ENCODE measurements around the gene ANGPTL1. TPM values are rescaled to one million over a fixed set of nuclear protein-coding genes. Genes with fewer than 3 reads are reported as not detected.

The ANGPTL1 gene
- total and polyA plus RNA-seq, 2 of the 8 experiments (the other 6 are each of a cell fraction or from before 2014, with no cell fraction given), result not detected

- no peak overlapping the region for H4K5ac ChIP-seq (ENCODE audit: insufficient read length, low read depth, low read length)
- H3K23me2 ChIP-seq (ENCODE audit: low read depth, low read length), result no peaks in the 10 kb centered on the region
- H3K4me2 ChIP-seq (ENCODE audit: insufficient read depth in 1 of 2, low read depth in 2 of 2, low read length in 2 of 2), result no peak overlapping the region
- H2BK20ac ChIP-seq (ENCODE audit: low read length), result no peak overlapping the region
- H2BK5ac ChIP-seq (ENCODE audit: low read depth, low read length), result no peak overlapping the region
- no peak overlapping the region for H3K9ac ChIP-seq (replicated peaks in 1 of 4; ENCODE audit: extremely low read depth in 1 of 4, low read depth in 3 of 4, low read length in 3 of 4)
- WGBS, 2 experiments (ENCODE audit: extremely low coverage in 1 of 2, insufficient coverage in 1 of 2, insufficient read length in 1 of 2, insufficient replicate concordance in 2 of 2, low coverage in 1 of 2, low lambda C conversion rate in 2 of 2, missing lambda C conversion rate in 1 of 2), result 90% methylated on average over 2 of the region's 2 CpGs; no CpG with 5 or more reads in 1 of the 2 experiments
- no peaks in the 10 kb centered on the region for H3K79me1 ChIP-seq (ENCODE audit: low read depth, low read length)
- no peaks in the 10 kb centered on the region for H3K27me3 ChIP-seq (replicated peaks in 1 of 4; ENCODE audit: control insufficient read depth in 3 of 4, extremely low read depth in 1 of 4, insufficient read depth in 3 of 4, low read length in 3 of 4)
- no peak overlapping the region for H3K27ac ChIP-seq (ENCODE audit: low read depth, low read length)
- H2AK5ac ChIP-seq (ENCODE audit: low read depth, low read length), result no peak overlapping the region
- no peak overlapping the region for H3K14ac ChIP-seq (ENCODE audit: insufficient read length)
- no peak overlapping the region for H3K23ac ChIP-seq (ENCODE audit: insufficient read length)
- H2AFZ ChIP-seq (ENCODE audit: low read length), result no peak overlapping the region
- peaks cover 0 to 6% (median 3%) of the 10 kb centered on the region in 4 experiments; a peak in 2 of 8 replicates for H3K36me3 ChIP-seq (ENCODE audit: control insufficient read depth in 2 of 4, insufficient read depth in 4 of 4, low read length in 3 of 4)
- no peaks in the 10 kb centered on the region for H3K9me3 ChIP-seq (ENCODE audit: insufficient read depth in 2 of 2, low read depth in 1 of 2, low read length in 1 of 2)
- H3K4me1 ChIP-seq (replicated peaks in 1 of 4; ENCODE audit: control insufficient read depth in 3 of 4, insufficient read depth in 4 of 4, low read length in 3 of 4), result no peaks in the 10 kb centered on the region
- no peak overlapping the region for H2BK120ac ChIP-seq (replicated peaks; ENCODE audit: low read depth, low read length)
- DNase-seq (ENCODE audit: low read depth in 1 of 2, low spot score in 2 of 2) (no peak), FAIRE-seq (no peak)
- H4K91ac ChIP-seq (replicated peaks; ENCODE audit: insufficient read length, low read length), result no peak overlapping the region
- no peak overlapping the region for H4K8ac ChIP-seq (ENCODE audit: extremely low read depth, insufficient read depth, low read length)
- no peak overlapping the region for H3K56ac ChIP-seq (replicated peaks; ENCODE audit: insufficient read length, low read depth, low read length)
- H3K4me3 ChIP-seq (ENCODE audit: extremely low read depth in 1 of 4, insufficient read depth in 2 of 4, low read depth in 3 of 4, low read length in 4 of 4), result no peak overlapping the region
- CTCF ChIA-PET (ENCODE audit: partially characterized antibody), result interaction anchor here (0.6 to 1.2 kb wide), 3 partner anchors 35 to 370 kb away, joined by 3 to 4 read pairs (median 4); no protein-coding TSS in a partner anchor
- POLR2A ChIA-PET (ENCODE audit: partially characterized antibody), result no interaction called here
- H3K18ac ChIP-seq (ENCODE audit: extremely low read depth, low read length), result no peak overlapping the region
- no peak overlapping the region for H2BK12ac ChIP-seq (ENCODE audit: low read depth, low read length)
- H3K79me2 ChIP-seq (ENCODE audit: control insufficient read depth in 1 of 2, insufficient read depth in 2 of 2, low read length in 2 of 2), result no peaks in the 10 kb centered on the region
- H3K4ac ChIP-seq (replicated peaks; ENCODE audit: insufficient read length, low read depth, low read length), result no peak overlapping the region
- H4K20me1 ChIP-seq (replicated peaks in 1 of 2; ENCODE audit: control insufficient read depth in 1 of 2, insufficient read depth in 2 of 2, low read length in 2 of 2), result no peaks in the 10 kb centered on the region
- no peak overlapping the region for H2BK15ac ChIP-seq (ENCODE audit: low read length)
- TF ChIP-seq EZH2 (IDR thresholded peaks at IDR 0.05; ENCODE audit: low read depth, low read length, severe bottlenecking) (no peak), JUND (IDR thresholded peaks at IDR 0.05; ENCODE audit: low read length) (no peak), CHD2 (IDR thresholded peaks at IDR 0.05; ENCODE audit: low read length) (no peak), RBBP5 (IDR thresholded peaks at IDR 0.05; ENCODE audit: borderline replicate concordance, low read depth, low read length) (no peak), KDM5A (IDR thresholded peaks at IDR 0.05; ENCODE audit: low read length) (no peak), CTCF (IDR thresholded peaks at IDR 0.05; ENCODE audit: control extremely low read depth in 1 of 3, insufficient read depth in 1 of 3, low read depth in 1 of 3, low read length in 3 of 3) (no peak), POU5F1 (IDR thresholded peaks at IDR 0.05; ENCODE audit: low read depth, low read length) (no peak), TEAD4 (IDR thresholded peaks at IDR 0.05; ENCODE audit: low read depth, low read length) (no peak)
- TF ChIP-seq, protein P1, sequence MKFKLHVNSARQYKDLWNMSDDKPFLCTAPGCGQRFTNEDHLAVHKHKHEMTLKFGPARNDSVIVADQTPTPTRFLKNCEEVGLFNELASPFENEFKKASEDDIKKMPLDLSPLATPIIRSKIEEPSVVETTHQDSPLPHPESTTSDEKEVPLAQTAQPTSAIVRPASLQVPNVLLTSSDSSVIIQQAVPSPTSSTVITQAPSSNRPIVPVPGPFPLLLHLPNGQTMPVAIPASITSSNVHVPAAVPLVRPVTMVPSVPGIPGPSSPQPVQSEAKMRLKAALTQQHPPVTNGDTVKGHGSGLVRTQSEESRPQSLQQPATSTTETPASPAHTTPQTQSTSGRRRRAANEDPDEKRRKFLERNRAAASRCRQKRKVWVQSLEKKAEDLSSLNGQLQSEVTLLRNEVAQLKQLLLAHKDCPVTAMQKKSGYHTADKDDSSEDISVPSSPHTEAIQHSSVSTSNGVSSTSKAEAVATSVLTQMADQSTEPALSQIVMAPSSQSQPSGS (IDR thresholded peaks at IDR 0.05; ENCODE audit: low read length), result no peak
Measured at GRCh38 chr1:178912597-178912996, 41.7 kb upstream of the ANGPTL1 start.

All from H1 (cell line).